HEK293 (cell line): ENCODE results near the gene MYH14.

Source experiments
- KLF16 ChIP-seq: fragments of 450-650 bp; formaldehyde crosslinking; IDR thresholded peaks from 2 replicates; pipeline ENCODE4 v1.5.1; 2017; ENCODE audit warnings: missing biosample characterization, missing genetic modification characterization
- ZNF558 ChIP-seq: fragments of 450-650 bp; formaldehyde crosslinking; IDR thresholded peaks from 2 replicates; pipeline ENCODE4 v1.5.1; 2016; ENCODE audit warnings: missing biosample characterization, missing genetic modification characterization
- ZNF785 ChIP-seq: fragments of 450-650 bp; formaldehyde crosslinking; IDR thresholded peaks from 2 replicates; pipeline ENCODE4 v1.5.1; 2016; ENCODE audit warnings: missing biosample characterization, missing genetic modification characterization

DNA sequence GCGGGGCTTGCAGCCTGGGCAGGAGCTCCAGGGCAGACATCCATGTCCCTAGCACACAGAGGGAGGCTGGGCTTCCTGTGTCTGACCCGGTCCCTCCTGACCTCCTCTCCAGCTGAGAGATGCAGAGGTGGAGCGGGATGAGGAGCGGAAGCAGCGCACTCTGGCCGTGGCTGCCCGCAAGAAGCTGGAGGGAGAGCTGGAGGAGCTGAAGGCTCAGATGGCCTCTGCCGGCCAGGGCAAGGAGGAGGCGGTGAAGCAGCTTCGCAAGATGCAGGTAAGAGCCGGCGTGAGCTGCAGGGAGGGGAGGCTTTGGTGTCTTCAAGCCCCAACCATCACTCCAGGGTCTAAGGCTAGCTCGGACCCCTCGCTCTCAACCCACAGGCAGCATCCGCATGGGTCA is 87.4 kb downstream of the MYH14 start:
- TF ChIP-seq ZNF558 (no peak), ZNF785 (no peak), KLF16 (no peak)
